ENCODE results near the gene FOS.

FOS gene

GRCh38 chr14:75322746-75323145 lies 44.1 kb downstream of the FOS start:
- no peak for DNase-seq

- DNase-seq: no peak
Measured at GRCh38 chr14:75323571-75323970, 44.9 kb downstream of the FOS start.

GRCh38 chr14:75328558-75329155 lies 50.0 kb downstream of the FOS start:
- no peak for DNase-seq

DNA sequence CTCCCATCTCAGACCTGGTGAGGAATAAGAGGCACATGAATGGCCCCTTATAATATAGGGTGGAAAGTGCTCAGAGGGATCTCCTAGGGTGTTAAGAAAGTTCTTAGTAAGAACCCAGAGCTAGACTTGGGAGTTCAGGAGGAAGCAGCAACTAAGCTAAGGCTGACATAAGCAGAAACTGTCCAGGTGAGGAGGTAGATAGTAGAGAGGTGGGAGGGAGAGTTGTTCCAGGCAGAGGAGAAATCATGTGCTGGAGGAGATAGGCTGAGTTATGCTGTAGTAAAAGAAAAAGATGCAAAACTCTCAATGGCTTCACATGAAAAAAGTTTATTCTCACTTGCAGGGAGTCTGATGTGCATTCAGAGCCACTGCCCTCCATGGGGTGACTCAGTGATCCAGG lies 50.7 kb downstream of the FOS start:
- no peak for DNase-seq

DNA sequence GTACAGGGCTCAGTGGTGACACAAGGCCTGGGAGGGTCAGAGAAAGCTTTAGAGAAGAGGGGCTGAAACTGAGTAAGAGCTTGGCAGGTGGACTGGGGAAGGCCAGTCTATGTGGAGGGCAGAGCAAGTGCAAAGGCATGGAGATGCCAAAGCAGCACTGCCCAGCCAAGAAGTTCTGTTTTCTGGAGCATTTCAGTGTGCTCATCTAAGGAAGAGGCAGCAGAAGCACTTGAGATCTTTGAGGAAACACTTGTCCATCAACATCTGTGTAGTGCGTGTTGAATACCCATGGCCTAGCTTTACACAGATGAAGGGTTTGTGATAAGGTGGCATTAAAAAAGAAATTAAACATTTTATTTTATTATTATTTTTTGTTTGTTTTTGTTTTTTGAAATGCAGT lies 52.8 kb downstream of the FOS start:
- DNase-seq: no peak

All from activated CD4-positive, alpha-beta T cell treated with anti-CD3 and anti-CD28 coated beads, Interleukin-10, Interleukin-2, amounts not matched to agents 100 ng/mL and 50 ng/mL, durations not matched to agents 16 hours and 8 hours (primary cell).